HuH-7 (cell line): Measurements from ENCODE around the gene EML4.

Experiments used
- DNase-seq: peaks from one replicate; pipeline ENCODE4 v3.0.0; 2011; ENCODE audit warnings: low spot score

Gene EML4

GRCh38 chr2:42304059-42304713 is 135.0 kb downstream of the EML4 start:
- no peak for DNase-seq

DNA sequence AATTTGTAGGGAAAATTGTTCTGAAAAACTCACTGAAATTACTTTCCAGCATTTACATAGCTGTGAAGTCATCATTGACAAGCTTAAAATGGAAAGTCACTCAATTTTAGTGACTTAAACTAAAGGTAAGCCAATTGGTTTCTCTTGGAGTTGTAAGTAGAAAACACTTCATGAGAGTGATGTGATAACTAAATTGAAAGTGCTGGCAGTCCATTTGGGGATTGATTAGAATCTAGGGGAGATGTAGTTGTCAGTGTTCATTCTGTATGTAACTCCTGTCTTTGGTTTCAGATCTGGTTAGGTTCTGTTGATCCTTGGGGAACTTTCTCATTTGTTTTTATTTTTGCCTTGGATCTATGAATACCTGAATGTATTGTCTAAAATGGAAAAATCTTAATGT is 138.0 kb downstream of the EML4 start:
- no peak for DNase-seq

DNA sequence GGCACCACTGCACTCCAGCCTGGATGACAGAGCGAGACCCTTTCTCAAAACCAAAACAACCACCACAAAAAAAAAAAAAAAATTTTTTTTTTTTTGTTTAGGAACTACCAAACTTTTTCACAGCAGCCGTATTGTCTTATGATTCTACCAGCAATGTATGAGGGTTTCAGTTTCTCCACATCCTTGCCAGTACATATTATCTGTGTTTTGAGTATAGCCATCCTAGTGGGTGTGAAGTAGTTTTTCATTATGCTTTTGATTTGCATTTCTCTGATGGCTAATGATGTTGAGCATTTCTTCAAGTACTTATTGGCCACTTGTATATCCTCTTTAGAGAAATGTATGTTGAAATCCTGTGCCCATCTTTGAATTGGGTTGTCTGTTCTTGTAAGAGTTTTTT is 140.2 kb downstream of the EML4 start:
- DNase-seq = no peak

DNA sequence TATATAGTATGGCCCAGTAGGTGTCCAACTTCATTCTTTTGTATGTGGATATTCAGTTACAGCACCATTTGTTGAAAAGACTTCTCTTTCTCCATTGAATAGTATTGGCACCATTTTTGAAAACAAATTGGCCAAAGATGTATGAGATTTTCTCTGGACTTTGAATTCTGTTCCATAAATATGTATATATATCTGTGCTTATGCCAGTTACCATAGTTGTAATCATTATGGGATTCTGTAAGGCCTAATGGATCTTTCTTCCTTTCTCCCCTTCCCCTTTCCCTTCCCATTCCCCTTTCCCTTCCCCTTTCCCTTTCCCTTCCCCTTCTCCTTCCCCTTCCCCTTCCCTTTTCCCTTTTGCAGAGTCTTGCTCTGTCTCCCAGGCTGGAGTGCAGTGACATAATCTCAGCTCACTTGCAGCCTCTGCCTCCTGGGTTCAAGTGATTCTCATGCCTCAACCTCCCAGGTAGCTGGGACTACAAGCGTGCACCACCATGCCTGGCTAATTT is 140.9 kb downstream of the EML4 start:
- DNase-seq = no peak

DNA sequence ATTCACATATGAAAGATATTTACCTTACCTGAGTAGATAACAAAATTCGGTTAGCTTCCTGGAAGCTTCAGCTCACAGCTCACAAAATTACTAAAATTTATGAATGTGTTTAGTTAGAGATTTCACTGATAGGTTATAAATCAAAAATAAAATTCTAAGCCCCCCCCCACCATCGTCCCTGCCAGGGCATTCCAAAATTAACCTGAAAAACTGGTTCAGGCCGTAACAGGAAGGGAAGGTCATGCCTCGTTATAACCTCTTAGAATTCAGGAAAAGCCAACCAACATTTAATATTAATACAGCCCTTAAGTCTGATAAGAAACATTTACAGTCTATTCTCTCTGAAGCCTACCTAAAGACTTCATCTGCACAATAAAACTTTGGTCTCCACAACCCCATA is 143.0 kb downstream of the EML4 start:
- DNase-seq = no peak

- no peak for DNase-seq
These were observed 145.8 kb downstream of the EML4 start for GRCh38 chr2:42314892-42315468.

DNA sequence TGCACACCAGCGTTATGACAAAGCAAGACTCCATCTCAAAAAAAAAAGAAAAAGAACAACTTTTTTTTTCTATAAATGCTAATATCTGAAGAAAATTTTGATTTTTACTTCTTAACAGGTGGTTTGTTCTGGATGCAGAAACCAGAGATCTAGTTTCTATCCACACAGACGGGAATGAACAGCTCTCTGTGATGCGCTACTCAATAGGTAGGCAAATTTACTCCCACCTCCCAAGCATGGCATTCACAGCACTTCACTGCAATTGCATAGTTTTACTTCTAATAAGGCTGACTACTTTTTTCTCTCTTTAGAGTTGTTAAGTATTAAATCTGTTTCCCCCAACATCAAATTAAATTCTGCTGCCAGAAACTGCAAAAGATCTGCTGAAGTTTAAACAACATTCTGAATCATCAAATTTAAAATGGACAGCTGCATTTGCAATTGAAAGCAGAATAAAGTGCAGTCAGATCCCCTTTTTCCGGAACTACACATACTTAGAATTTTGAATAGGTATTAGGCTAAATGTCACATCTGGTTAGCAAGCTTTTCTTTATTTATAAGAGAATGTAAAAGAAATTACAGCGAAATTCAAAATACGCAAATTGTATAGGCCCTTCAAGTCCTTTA is 146.8 kb downstream of the EML4 start:
- DNase-seq = no peak

- no peak for DNase-seq
These were observed 147.8 kb downstream of the EML4 start for GRCh38 chr2:42316910-42317309.

GRCh38 chr2:42317486-42317885 is 148.3 kb downstream of the EML4 start:
- DNase-seq = no peak

DNA sequence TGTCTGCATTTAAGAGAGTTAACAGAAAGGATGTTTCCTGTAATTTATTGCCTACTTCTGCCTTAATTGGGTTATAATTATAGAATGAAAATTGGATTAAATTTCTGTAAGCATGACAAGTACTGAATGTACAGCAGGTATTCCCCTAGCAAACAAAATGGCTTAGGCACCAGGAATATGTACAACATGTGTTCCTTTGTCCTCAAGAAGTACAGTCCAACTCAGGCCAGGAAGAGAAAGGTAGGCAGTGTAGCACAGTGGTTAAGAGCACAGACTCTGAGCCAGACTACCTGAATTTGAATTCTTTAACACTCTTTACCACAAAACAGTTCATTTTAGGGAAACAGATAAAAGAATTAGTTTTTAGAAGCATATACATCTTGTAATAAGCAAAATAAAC is 148.8 kb downstream of the EML4 start:
- DNase-seq = no peak

GRCh38 chr2:42319265-42319664 is 150.1 kb downstream of the EML4 start:
- DNase-seq = no peak

DNA sequence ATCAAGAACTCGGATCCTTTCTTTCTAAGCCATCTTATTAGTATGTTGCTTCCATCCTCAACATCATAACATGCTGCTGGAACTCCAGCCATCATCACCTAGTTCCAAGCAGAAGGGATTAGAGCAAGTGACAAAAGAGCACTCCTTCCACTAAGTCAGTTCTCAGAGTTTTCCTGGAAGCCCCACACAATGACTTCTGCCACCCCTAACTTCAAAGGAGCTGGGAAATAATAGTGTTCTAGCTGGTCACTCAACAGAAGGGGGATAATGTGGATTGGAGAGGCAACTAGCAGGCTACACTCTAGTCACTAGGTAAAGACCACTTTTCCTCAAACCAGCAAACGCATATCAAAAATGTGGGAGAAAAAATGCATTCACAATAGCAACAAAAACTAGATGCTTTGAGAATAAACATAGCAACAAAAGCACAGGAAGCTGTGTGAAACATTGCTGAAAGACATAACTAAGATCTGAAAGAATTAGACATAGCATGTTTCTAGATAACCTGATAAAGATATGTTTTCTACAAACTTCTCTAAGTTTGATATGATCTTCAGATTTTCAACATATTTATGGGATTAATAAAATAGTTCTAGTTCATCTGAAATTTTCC is 152.4 kb downstream of the EML4 start:
- DNase-seq = no peak

GRCh38 chr2:42324244-42324643 is 155.1 kb downstream of the EML4 start:
- DNase-seq = no peak

GRCh38 chr2:42324949-42325348 is 155.8 kb downstream of the EML4 start:
- no peak for DNase-seq

DNA sequence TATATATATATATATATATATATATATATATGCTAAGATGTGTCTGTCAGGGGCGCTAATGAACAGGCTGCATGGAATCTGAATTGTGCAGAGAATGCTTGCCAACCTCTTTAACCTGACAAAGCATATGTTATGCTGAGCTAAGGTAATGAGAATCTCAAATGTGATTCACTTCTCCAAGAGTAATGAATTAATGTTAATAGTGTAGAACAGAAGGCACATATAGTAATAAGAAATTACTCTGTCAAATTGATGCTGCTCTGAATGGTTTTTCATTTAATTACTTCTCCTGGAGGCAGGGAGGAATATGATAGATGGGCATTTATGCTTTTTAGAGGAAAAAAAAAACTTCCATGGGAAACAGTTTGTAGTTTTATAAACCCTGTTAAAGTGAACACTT is 156.5 kb downstream of the EML4 start:
- DNase-seq = no peak

GRCh38 chr2:42327125-42327524 is 158.0 kb downstream of the EML4 start:
- DNase-seq = no peak

DNA sequence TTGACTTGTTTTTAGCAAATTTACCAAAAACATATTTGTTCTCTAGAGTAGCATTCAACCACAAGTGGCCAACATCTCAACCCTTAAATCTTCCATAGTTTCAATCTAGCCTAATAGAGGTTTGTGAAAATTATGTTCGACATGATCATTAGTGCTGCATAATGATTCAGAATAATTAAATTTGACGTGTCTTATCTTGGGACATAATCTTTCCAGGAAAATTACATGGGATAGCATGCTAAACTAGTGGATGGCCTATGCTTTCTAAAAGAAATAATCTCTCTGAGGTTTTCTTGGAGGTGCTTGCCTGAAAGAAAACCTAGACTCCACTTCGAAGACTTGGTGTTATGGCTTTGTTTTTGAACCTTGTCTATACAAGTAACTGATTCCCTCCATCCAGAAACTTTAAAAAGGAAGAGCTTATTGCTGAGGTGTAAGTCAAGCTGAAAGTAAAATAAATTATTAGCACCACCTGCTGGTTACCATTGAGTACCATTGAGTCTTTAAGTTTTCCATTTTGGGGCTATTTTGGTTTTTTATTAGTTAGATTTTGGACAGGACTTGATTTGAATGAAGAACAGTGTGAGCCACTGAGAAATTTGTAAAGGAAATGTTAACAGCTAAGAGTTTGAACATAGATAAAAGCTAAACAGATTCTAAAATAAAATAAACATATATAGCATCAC is 159.1 kb downstream of the EML4 start:
- DNase-seq = no peak

GRCh38 chr2:42328923-42329322 is 159.8 kb downstream of the EML4 start:
- no peak for DNase-seq

DNA sequence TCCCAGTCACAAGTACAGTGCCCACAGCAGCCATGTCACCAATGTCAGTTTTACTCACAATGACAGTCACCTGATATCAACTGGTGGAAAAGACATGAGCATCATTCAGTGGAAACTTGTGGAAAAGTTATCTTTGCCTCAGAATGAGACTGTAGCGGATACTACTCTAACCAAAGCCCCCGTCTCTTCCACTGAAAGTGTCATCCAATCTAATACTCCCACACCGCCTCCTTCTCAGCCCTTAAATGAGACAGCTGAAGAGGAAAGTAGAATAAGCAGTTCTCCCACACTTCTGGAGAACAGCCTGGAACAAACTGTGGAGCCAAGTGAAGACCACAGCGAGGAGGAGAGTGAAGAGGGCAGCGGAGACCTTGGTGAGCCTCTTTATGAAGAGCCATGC is 160.6 kb downstream of the EML4 start:
- no peak for DNase-seq

DNA sequence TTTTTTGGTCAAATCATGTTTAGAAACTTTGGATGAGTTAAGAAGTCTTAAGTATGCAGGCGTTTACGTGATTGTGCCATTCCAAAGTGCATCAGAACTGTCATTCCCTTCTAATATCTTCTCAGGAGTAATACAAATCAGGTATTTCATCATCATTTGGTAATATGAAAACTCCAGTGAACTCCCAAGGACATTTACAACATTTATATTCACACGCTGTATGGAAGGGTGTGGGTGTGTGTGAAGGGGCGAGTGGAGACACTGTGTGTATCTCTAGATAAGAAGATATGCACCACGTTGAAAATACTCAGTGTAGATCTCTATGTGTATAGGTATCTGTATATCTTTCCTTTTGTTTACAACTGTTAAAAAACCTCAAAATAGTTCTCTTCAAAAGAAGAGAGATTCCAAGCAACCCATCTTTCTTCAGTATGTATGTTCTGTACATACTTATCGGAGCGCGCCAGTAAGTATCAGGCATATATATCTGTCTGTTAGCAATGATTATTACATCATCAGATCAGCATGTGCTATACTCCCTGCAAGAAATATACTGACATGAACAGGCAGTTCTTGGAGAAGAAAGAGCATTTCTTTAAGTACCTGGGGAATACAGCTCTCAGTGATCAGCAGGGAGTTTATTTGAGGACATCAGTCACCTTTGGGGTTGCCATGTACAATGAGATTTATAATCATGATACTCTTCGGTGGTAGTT is 162.6 kb downstream of the EML4 start:
- DNase-seq = no peak

- DNase-seq = no peak
These were observed 163.4 kb downstream of the EML4 start for GRCh38 chr2:42332575-42332974.

DNA sequence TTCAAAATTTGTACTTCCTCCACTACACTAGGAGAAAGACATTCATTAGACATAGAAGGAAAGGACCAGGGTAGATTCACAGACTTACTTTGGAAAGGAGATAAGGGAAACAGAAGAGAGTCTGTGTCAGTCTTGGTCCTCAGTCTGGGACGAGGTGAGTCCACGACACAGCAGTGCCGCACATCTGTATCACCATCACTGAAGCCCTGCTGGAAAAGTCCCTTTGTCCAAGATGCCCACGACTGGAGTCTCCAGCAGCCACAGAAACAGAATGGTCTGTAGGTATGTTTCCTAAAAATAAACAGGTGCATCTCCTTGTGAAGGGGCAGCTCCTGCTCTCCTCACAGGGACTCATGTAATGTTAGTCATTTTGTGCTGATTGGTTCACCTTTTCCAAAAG is 164.4 kb downstream of the EML4 start:
- no peak for DNase-seq
